ENCODE measurements around the gene EIF3K. TPM values are rescaled to one million over a fixed set of nuclear protein-coding genes. Genes with fewer than 3 reads are reported as not detected.

The EIF3K gene
- total and polyA plus RNA-seq, 2 of the 13 experiments (the other 11 are each of a cell fraction or from before 2014, with no cell fraction given), result 179 to 258 TPM

GRCh38 chr19:38649305-38650171, 30.6 kb downstream of the EIF3K start (continued):
- TF ChIP-seq SCMH1 (CRISPR knock-in tag; IDR thresholded peaks at IDR 0.05; ENCODE audit: borderline replicate concordance) (no peak), AKNA (CRISPR knock-in tag; IDR thresholded peaks at IDR 0.05; ENCODE audit: borderline replicate concordance) (no peak), ZNF160 (CRISPR knock-in tag; IDR thresholded peaks at IDR 0.05) (no peak; the same call in 1 of the 2 replicates), RNF2 (conservative IDR thresholded peaks at IDR 0.05; ENCODE audit: low read depth) (no peak), FOXO1 (CRISPR knock-in tag; IDR thresholded peaks at IDR 0.05) (no peak), EZH2 (conservative IDR thresholded peaks at IDR 0.05; ENCODE audit: low read depth, low read length) (no peak), NCOA2 (CRISPR knock-in tag; IDR thresholded peaks at IDR 0.05) (peak; percentile 76), TGIF2 (CRISPR knock-in tag; IDR thresholded peaks at IDR 0.05) (no peak), ZFP90 (CRISPR knock-in tag; IDR thresholded peaks at IDR 0.05; ENCODE audit: borderline replicate concordance) (no peak; the same call in 1 of the 2 replicates), PLSCR1 (CRISPR knock-in tag; IDR thresholded peaks at IDR 0.05; ENCODE audit: borderline replicate concordance) (no peak), NBN (conservative IDR thresholded peaks at IDR 0.05) (no peak), LRRFIP1 (CRISPR knock-in tag; conservative IDR thresholded peaks at IDR 0.05) (no peak)
- TF ChIP-seq, protein P1, sequence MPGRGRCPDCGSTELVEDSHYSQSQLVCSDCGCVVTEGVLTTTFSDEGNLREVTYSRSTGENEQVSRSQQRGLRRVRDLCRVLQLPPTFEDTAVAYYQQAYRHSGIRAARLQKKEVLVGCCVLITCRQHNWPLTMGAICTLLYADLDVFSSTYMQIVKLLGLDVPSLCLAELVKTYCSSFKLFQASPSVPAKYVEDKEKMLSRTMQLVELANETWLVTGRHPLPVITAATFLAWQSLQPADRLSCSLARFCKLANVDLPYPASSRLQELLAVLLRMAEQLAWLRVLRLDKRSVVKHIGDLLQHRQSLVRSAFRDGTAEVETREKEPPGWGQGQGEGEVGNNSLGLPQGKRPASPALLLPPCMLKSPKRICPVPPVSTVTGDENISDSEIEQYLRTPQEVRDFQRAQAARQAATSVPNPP (CRISPR knock-in tag; IDR thresholded peaks at IDR 0.05), result no peak
- TF ChIP-seq, protein P2, sequence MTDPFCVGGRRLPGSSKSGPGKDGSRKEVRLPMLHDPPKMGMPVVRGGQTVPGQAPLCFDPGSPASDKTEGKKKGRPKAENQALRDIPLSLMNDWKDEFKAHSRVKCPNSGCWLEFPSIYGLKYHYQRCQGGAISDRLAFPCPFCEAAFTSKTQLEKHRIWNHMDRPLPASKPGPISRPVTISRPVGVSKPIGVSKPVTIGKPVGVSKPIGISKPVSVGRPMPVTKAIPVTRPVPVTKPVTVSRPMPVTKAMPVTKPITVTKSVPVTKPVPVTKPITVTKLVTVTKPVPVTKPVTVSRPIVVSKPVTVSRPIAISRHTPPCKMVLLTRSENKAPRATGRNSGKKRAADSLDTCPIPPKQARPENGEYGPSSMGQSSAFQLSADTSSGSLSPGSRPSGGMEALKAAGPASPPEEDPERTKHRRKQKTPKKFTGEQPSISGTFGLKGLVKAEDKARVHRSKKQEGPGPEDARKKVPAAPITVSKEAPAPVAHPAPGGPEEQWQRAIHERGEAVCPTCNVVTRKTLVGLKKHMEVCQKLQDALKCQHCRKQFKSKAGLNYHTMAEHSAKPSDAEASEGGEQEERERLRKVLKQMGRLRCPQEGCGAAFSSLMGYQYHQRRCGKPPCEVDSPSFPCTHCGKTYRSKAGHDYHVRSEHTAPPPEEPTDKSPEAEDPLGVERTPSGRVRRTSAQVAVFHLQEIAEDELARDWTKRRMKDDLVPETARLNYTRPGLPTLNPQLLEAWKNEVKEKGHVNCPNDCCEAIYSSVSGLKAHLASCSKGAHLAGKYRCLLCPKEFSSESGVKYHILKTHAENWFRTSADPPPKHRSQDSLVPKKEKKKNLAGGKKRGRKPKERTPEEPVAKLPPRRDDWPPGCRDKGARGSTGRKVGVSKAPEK (CRISPR knock-in tag; IDR thresholded peaks at IDR 0.05; ENCODE audit: borderline replicate concordance), result no peak; the same call in 1 of the 2 replicates
- TF ChIP-seq, protein P3, sequence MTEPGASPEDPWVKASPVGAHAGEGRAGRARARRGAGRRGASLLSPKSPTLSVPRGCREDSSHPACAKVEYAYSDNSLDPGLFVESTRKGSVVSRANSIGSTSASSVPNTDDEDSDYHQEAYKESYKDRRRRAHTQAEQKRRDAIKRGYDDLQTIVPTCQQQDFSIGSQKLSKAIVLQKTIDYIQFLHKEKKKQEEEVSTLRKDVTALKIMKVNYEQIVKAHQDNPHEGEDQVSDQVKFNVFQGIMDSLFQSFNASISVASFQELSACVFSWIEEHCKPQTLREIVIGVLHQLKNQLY (CRISPR knock-in tag; IDR thresholded peaks at IDR 0.05), result no peak

Measured in HepG2 (cell line).